Parathyroid adenoma (tissue), 2 donors: ENCODE measurements around the gene TSHZ2.

ENCODE experiments used
- H2AFZ ChIP-seq: fragments of 300-600 bp; sonication (generic); one replicate; pipeline ENCODE4 v1.7.0; 2017; ENCODE audit warnings: antibody characterized with exemption, mild to moderate bottlenecking
- H3K27ac ChIP-seq: fragments of 300-600 bp; sonication (generic); one replicate; pipeline ENCODE4 v1.7.0; 2017
- H3K27me3 ChIP-seq: fragments of 300-600 bp; sonication (generic); one replicate; pipeline ENCODE4 v1.7.0; 2017; ENCODE audit warnings: low read length; ENCODE audit not compliant: control insufficient read depth, insufficient read depth
- H3K36me3 ChIP-seq: fragments of 300-600 bp; sonication (generic); one replicate; pipeline ENCODE4 v1.7.0; 2017; ENCODE audit warnings: low read length; ENCODE audit not compliant: control insufficient read depth, insufficient read depth
- H3K4me1 ChIP-seq: fragments of 300-600 bp; sonication (generic); one replicate; pipeline ENCODE4 v1.7.0; 2017; ENCODE audit warnings: control low read depth
- H3K4me2 ChIP-seq: fragments of 300-600 bp; sonication (generic); one replicate; pipeline ENCODE4 v1.7.0; 2017; ENCODE audit warnings: low read length
- H3K4me3 ChIP-seq: fragments of 300-600 bp; sonication (generic); one replicate; pipeline ENCODE4 v1.7.0; 2017; ENCODE audit warnings: low read depth, low read length
- H3K79me2 ChIP-seq: fragments of 300-600 bp; sonication (generic); one replicate; pipeline ENCODE4 v1.7.0; 2017; ENCODE audit warnings: control low read depth
- H3K9ac ChIP-seq: fragments of 300-600 bp; sonication (generic); one replicate; pipeline ENCODE4 v1.7.0; 2017; ENCODE audit warnings: mild to moderate bottlenecking
- H3K9me3 ChIP-seq: fragments of 300-600 bp; sonication (generic); one replicate; pipeline ENCODE4 v1.7.0; 2017; ENCODE audit warnings: low read length; ENCODE audit not compliant: control insufficient read depth
- CTCF ChIP-seq: fragments of 300-600 bp; sonication (generic); IDR thresholded peaks from one replicate; pipeline ENCODE4 v1.7.0; 2017; ENCODE audit warnings: antibody characterized with exemption, mild to moderate bottlenecking
- donor health status: primary hyperparathyroidism.

The TSHZ2 gene

GRCh38 chr20:53174454-53174853, 202.3 kb downstream of the TSHZ2 start:
- H3K4me2 ChIP-seq, result no peak overlapping the region
- H3K36me3 ChIP-seq, result no peaks in the 10 kb centered on the region
- H3K4me3 ChIP-seq, result no peak overlapping the region
- no peak overlapping the region for H3K9ac ChIP-seq
- H3K27me3 ChIP-seq, result no peaks in the 10 kb centered on the region
- H2AFZ ChIP-seq, result no peak overlapping the region
- no peak for TF ChIP-seq CTCF
- no peaks in the 10 kb centered on the region for H3K9me3 ChIP-seq
- no peaks in the 10 kb centered on the region for H3K79me2 ChIP-seq
- no peaks in the 10 kb centered on the region for H3K4me1 ChIP-seq
- no peak overlapping the region for H3K27ac ChIP-seq

GRCh38 chr20:53175135-53175780, 203.1 kb downstream of the TSHZ2 start:
- no peak overlapping the region for H2AFZ ChIP-seq
- H3K9ac ChIP-seq, result no peak overlapping the region
- no peak overlapping the region for H3K27ac ChIP-seq
- TF ChIP-seq CTCF, result no peak
- H3K9me3 ChIP-seq, result no peaks in the 10 kb centered on the region
- H3K4me1 ChIP-seq, result no peaks in the 10 kb centered on the region
- H3K36me3 ChIP-seq, result no peaks in the 10 kb centered on the region
- H3K4me3 ChIP-seq, result no peak overlapping the region
- H3K79me2 ChIP-seq, result no peaks in the 10 kb centered on the region
- no peaks in the 10 kb centered on the region for H3K27me3 ChIP-seq
- H3K4me2 ChIP-seq, result no peak overlapping the region

GRCh38 chr20:53176134-53176533, 204.0 kb downstream of the TSHZ2 start:
- no peaks in the 10 kb centered on the region for H3K9me3 ChIP-seq
- H3K27me3 ChIP-seq, result no peaks in the 10 kb centered on the region
- H3K4me2 ChIP-seq, result no peak overlapping the region
- no peak for TF ChIP-seq CTCF
- H3K27ac ChIP-seq, result no peak overlapping the region
- H3K9ac ChIP-seq, result no peak overlapping the region
- no peaks in the 10 kb centered on the region for H3K79me2 ChIP-seq
- no peaks in the 10 kb centered on the region for H3K36me3 ChIP-seq
- no peak overlapping the region for H2AFZ ChIP-seq
- no peak overlapping the region for H3K4me3 ChIP-seq
- no peaks in the 10 kb centered on the region for H3K4me1 ChIP-seq

DNA sequence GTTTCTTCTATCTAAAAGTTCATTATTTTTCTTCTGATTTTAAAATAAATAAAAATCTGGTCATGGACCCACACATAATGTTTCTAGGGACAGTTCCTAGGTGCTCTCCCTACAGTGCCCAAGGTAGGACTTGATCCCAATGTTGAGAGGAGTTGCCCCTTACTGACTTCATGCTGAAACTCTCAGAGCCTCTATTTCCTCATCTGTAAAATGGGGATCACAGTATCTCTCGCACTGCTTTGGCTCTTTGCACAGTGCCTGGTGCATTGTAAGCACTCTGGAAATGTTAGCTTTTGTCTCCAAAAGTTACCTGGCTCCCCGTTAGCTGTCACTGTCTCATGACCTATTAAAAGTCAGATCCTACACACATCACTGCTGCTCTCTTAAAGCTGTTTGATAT, 205.5 kb downstream of the TSHZ2 start:
- Histone ChIP-seq H3K9ac (no peak overlapping the region), H3K27me3 (no peaks in the 10 kb centered on the region), H3K27ac (no peak overlapping the region), H3K36me3 (no peaks in the 10 kb centered on the region), H3K4me3 (no peak overlapping the region), H3K4me2 (no peak overlapping the region), H3K79me2 (no peaks in the 10 kb centered on the region), H3K9me3 (no peaks in the 10 kb centered on the region), H3K4me1 (no peaks in the 10 kb centered on the region), H2AFZ (no peak overlapping the region)
- no peak for TF ChIP-seq CTCF

GRCh38 chr20:53179749-53180148, 207.6 kb downstream of the TSHZ2 start:
- no peaks in the 10 kb centered on the region for H3K9me3 ChIP-seq
- H3K27ac ChIP-seq, result no peak overlapping the region
- H3K79me2 ChIP-seq, result no peaks in the 10 kb centered on the region
- H3K27me3 ChIP-seq, result no peaks in the 10 kb centered on the region
- H3K36me3 ChIP-seq, result no peaks in the 10 kb centered on the region
- H3K9ac ChIP-seq, result no peak overlapping the region
- no peaks in the 10 kb centered on the region for H3K4me1 ChIP-seq
- no peak for TF ChIP-seq CTCF
- H2AFZ ChIP-seq, result no peak overlapping the region
- H3K4me2 ChIP-seq, result no peak overlapping the region
- no peak overlapping the region for H3K4me3 ChIP-seq
